Psoas muscle (tissue), 8 donors: ENCODE results near the gene RUNX3. TPM values are rescaled to one million over a fixed set of nuclear protein-coding genes. Genes with fewer than 3 reads are reported as not detected.

Experiments
- ATAC-seq, 4 donors: fragments of 200-7000 bp; cut with Tn5 transposase; one replicate each; pipeline ENCODE4 v1.9.1; 2020; ENCODE audit warnings: moderate library complexity in 3 of 4, mild to moderate bottlenecking in 2 of 4
- DNase-seq, 2 donors: peaks; one replicate each; pipeline ENCODE4 v3.0.0-alpha.2; 2020
- H3K27ac ChIP-seq: fragments of 200-600 bp; one replicate; pipeline ENCODE4 v1.8.0; 2022
- H3K27me3 ChIP-seq, 3 donors: fragments of 200-600 bp in 1 of 3; one replicate each; pipeline versions ENCODE4 v1.6.1 to v1.8.0; 2013 to 2022; ENCODE audit warnings: low read length in 2 of 3, mild to moderate bottlenecking in 2 of 3, moderate library complexity in 1 of 3; ENCODE audit not compliant: insufficient read depth in 3 of 3
- H3K36me3 ChIP-seq, 2 donors: fragments of 200-600 bp in 1 of 2; one replicate each; pipeline versions ENCODE4 v1.6.1 to v1.8.0; 2013 to 2022; ENCODE audit warnings: low read depth in 1 of 2, mild to moderate bottlenecking in 1 of 2, moderate library complexity in 1 of 2; ENCODE audit not compliant: insufficient read depth in 1 of 2
- H3K4me1 ChIP-seq: fragments of 200-600 bp; one replicate; pipeline ENCODE4 v1.8.0; 2022
- H3K4me3 ChIP-seq: fragments of 200-600 bp; one replicate; pipeline ENCODE4 v1.8.0; 2022; ENCODE audit warnings: mild to moderate bottlenecking
- H3K9me3 ChIP-seq: fragments of 200-600 bp; one replicate; pipeline ENCODE4 v1.8.0; 2022
- CTCF ChIP-seq: fragments of 200-600 bp; IDR thresholded peaks from one replicate; pipeline ENCODE4 v1.8.0; 2022; ENCODE audit warnings: antibody characterized with exemption
- WGBS, 3 donors: extraction: QIAGEN DNeasy Blood & Tissue Kit; methylation state at CpG; one replicate each; pipeline versions ENCODE4 v1.1.6 to v1.1.7; 2013; 5-methylcytosine and 5-hydroxymethylcytosine counted together
- intact Hi-C, 2 donors: fragments of 100-400 bp; cut with DNase I; formaldehyde crosslinking; loops; one replicate each; pipeline versions ENCODE4 v1.11.0 to v1.14.2; 2022
- polyA plus RNA-seq, 3 donors: library from polyadenylated mRNA; stranded (reverse); fragments of 200-250 nt; gene quantifications; one replicate each; pipeline ENCODE4 v1.2.3, GENCODE V29; 2013
- total RNA-seq, 4 donors: library from RNA; stranded (reverse); fragmentation: NEBNext Ultra II Directional in 2 of 4; extraction: Animal tissue kit (Norgen Biotek cat#: 25700) in 2 of 4; gene quantifications; one replicate each; pipeline versions ENCODE4 v1.2.1 to v1.2.4, GENCODE V29; 2021 to 2023
- donor health status: healthy with polysubstance abuse.
- donor health status: DM: no; HTN: no; CAD: no; lungs with moderate emphysema.
- donor health status: Bipolar disorder and iron deficiency.
- donor health status: healthy.
- donor health status: DM: yes; HTN: yes; CAD: no.
- donor health status: DM: no; HTN: no; CAD: no.
- donor health status: DM: no; HTN: no; CAD: no.
- donor health status: DM: yes; HTN: yes; CAD: no.

The RUNX3 gene
- total and polyA plus RNA-seq, 7 donors: 0.16 to 0.59 (median 0.28) TPM

- WGBS, 3 donors: 86 to 90% (median 88%) methylated on average over 11 of the region's 11 CpGs
- H3K27me3 ChIP-seq: peaks cover 0 to 8% (median under 1%) of the 10 kb centered on the region in 3 donors
- no peak for TF ChIP-seq CTCF
- ATAC-seq (no peak), DNase-seq (peak in 1 of 2 donors; percentile 18)
- H3K4me3 ChIP-seq: no peak overlapping the region
- intact Hi-C loops: no loop called here
- H3K9me3 ChIP-seq: no peaks in the 10 kb centered on the region
- no peak overlapping the region for H3K27ac ChIP-seq
- no peaks in the 10 kb centered on the region for H3K4me1 ChIP-seq
- H3K36me3 ChIP-seq: no peaks in the 10 kb centered on the region
Measured at GRCh38 chr1:24960071-24960801, 30.2 kb upstream of the RUNX3 start.

GRCh38 chr1:24959623-24959975 is 29.5 kb upstream of the RUNX3 start:
- Histone ChIP-seq H3K27me3 (peaks cover 0 to 9% (median 0%) of the 10 kb centered on the region in 3 donors), H3K4me3 (no peak overlapping the region), H3K9me3 (no peaks in the 10 kb centered on the region), H3K36me3 (no peaks in the 10 kb centered on the region), H3K4me1 (no peaks in the 10 kb centered on the region), H3K27ac (no peak overlapping the region)
- peak in 1 of 2 donors; percentile 21 for DNase-seq
- no peak for ATAC-seq
- intact Hi-C loops: no loop called here
- WGBS, 3 donors: 80 to 82% (median 81%) methylated on average over 8 of the region's 8 CpGs
- no peak for TF ChIP-seq CTCF

GRCh38 chr1:24958766-24959622 is 28.9 kb upstream of the RUNX3 start:
- no peak overlapping the region for H3K27ac ChIP-seq
- no peaks in the 10 kb centered on the region for H3K36me3 ChIP-seq
- no peak for TF ChIP-seq CTCF
- H3K9me3 ChIP-seq: no peaks in the 10 kb centered on the region
- H3K27me3 ChIP-seq: peaks cover 0 to 11% (median 0%) of the 10 kb centered on the region in 3 donors
- H3K4me1 ChIP-seq: no peaks in the 10 kb centered on the region
- DNase-seq: no peak
- WGBS, 3 donors: 85 to 90% (median 87%) methylated on average over 23 of the region's 23 CpGs
- no peak overlapping the region for H3K4me3 ChIP-seq
- intact Hi-C loops: no loop called here
- no peak for ATAC-seq

GRCh38 chr1:24957808-24958752 is 28.0 kb upstream of the RUNX3 start:
- intact Hi-C loops: no loop called here
- TF ChIP-seq CTCF: no peak
- DNase-seq (no peak), ATAC-seq (no peak)
- no peaks in the 10 kb centered on the region for H3K36me3 ChIP-seq
- H3K4me3 ChIP-seq: no peak overlapping the region
- WGBS, 3 donors: 85 to 90% (median 86%) methylated on average over 16 of the region's 16 CpGs
- peaks cover 0 to 13% (median 0%) of the 10 kb centered on the region in 3 donors for H3K27me3 ChIP-seq
- H3K4me1 ChIP-seq: no peaks in the 10 kb centered on the region
- no peaks in the 10 kb centered on the region for H3K9me3 ChIP-seq
- H3K27ac ChIP-seq: no peak overlapping the region
